ENCODE measurements around the gene ABCA1. TPM values are rescaled to one million over a fixed set of nuclear protein-coding genes. Genes with fewer than 3 reads are reported as not detected.
A peak's percentile ranks its signal among the peaks of the same experiment; 100 is the strongest.

Gene ABCA1
- total and polyA plus RNA-seq, 2 of the 13 experiments (the other 11 are each of a cell fraction or from before 2014, with no cell fraction given): 26.8 to 63.8 TPM

DNA sequence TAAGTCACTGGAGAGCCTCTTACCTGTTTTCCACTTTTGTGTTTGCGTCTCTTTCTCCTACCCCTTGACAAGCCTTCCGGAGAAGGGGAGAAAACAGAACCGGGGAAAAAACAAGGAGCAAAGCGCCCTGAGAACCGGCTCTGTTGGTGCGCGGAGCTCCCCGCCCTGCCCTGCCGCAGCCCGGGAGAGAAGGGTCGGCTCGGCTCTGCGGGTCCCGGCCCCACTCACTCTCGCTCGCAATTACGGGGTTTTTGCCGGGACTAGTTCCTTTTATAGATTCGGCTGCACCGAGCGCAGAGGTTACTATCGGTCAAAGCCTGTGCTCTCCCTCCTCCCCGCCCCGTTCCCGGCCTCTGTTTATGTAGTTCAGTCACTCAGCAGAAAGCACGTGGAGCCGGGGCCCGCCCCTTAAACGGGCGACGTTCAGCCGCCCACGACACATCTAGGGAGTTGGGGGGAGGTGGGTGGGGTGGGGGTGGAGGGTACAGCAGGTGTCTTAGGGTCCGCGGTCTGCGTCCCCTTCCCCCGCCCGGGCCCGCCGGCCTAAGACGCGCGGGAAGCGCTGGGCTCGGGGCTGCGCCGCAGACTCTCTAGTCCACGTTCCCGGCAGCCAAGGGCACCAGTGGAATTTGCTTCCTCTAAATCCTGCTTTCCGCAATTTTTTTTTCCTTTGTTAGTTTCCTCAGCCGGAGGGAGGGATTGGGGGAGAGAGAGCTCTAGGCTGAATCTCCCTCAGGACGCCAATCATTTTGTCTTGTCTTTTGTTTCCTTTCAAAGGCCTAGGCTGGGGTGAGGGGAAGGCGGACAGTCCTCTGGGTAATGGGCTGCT is at the start of gene ABCA1 (continued):
- TF ChIP-seq ONECUT2 (CRISPR knock-in tag; IDR thresholded peaks at IDR 0.05): no peak
- TF ChIP-seq TBP (CRISPR knock-in tag; IDR thresholded peaks at IDR 0.05): no peak
- TF ChIP-seq, protein P1, sequence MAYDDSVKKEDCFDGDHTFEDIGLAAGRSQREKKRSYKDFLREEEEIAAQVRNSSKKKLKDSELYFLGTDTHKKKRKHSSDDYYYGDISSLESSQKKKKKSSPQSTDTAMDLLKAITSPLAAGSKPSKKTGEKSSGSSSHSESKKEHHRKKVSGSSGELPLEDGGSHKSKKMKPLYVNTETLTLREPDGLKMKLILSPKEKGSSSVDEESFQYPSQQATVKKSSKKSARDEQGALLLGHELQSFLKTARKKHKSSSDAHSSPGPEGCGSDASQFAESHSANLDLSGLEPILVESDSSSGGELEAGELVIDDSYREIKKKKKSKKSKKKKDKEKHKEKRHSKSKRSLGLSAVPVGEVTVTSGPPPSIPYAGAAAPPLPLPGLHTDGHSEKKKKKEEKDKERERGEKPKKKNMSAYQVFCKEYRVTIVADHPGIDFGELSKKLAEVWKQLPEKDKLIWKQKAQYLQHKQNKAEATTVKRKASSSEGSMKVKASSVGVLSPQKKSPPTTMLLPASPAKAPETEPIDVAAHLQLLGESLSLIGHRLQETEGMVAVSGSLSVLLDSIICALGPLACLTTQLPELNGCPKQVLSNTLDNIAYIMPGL (CRISPR knock-in tag; IDR thresholded peaks at IDR 0.05; ENCODE audit: borderline replicate concordance in 1 of 2, low read depth in 1 of 2): no peak
- TF ChIP-seq ZNF816 (CRISPR knock-in tag; IDR thresholded peaks at IDR 0.05; ENCODE audit: borderline replicate concordance): peak; percentile 58; the same call in 1 of the 2 replicates
- TF ChIP-seq, protein P2, sequence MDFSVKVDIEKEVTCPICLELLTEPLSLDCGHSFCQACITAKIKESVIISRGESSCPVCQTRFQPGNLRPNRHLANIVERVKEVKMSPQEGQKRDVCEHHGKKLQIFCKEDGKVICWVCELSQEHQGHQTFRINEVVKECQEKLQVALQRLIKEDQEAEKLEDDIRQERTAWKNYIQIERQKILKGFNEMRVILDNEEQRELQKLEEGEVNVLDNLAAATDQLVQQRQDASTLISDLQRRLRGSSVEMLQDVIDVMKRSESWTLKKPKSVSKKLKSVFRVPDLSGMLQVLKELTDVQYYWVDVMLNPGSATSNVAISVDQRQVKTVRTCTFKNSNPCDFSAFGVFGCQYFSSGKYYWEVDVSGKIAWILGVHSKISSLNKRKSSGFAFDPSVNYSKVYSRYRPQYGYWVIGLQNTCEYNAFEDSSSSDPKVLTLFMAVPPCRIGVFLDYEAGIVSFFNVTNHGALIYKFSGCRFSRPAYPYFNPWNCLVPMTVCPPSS (IDR thresholded peaks at IDR 0.05): no peak
- TF ChIP-seq ZNF124 (CRISPR knock-in tag; IDR thresholded peaks at IDR 0.05): 0 out of 2 replicates have a peak, but pooled peaks have one; percentile 24
- no peak for TF ChIP-seq ZFP36 (IDR thresholded peaks at IDR 0.05; ENCODE audit: borderline replicate concordance, low read depth, low read length, partially characterized antibody)
- peak; percentile 21; the same call in 1 of the 2 replicates for TF ChIP-seq RARA (CRISPR knock-in tag; IDR thresholded peaks at IDR 0.05)
- TF ChIP-seq, protein P3, sequence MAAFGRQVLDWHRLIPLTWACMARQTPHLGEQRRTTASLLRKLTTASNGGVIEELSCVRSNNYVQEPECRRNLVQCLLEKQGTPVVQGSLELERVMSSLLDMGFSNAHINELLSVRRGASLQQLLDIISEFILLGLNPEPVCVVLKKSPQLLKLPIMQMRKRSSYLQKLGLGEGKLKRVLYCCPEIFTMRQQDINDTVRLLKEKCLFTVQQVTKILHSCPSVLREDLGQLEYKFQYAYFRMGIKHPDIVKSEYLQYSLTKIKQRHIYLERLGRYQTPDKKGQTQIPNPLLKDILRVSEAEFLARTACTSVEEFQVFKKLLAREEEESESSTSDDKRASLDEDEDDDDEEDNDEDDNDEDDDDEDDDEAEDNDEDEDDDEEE (CRISPR knock-in tag; IDR thresholded peaks at IDR 0.05): 0 out of 2 replicates have a peak, but pooled peaks have one; percentile 60
- 0 out of 2 replicates have a peak, but pooled peaks have one; percentile 53 for TF ChIP-seq ZNF430 (CRISPR knock-in tag; IDR thresholded peaks at IDR 0.05)
